K562 (cell line): ENCODE data around the gene MEF2D. TPM values are rescaled to one million over a fixed set of nuclear protein-coding genes. Genes with fewer than 3 reads are reported as not detected.

ENCODE experiments used
- ATF2 ChIP-seq: sonication (generic); formaldehyde crosslinking; IDR thresholded peaks from 2 replicates; pipeline ENCODE4 v1.8.1; 2022; ENCODE audit warnings: missing genetic modification reagents
- CHD7 ChIP-seq: fragments of 200-600 bp; sonication (generic); IDR thresholded peaks from one replicate; pipeline ENCODE4 v1.6.1; 2012; ENCODE audit warnings: mild to moderate bottlenecking, low read depth, low read length, inconsistent platforms
- polyA plus RNA-seq, 8 experiments: library from polyadenylated mRNA; depleted of rRNA in 4 of 8; stranded (reverse) in 5 of 8; unstranded in 3 of 8; fragments of >200 nt; fragmentation: Nextera tagmentation in 2 of 8; fragmentation: Illumina TruSeq in 1 of 8; extraction: Ambion mirVana in 2 of 8; extraction: Trizol in 1 of 8; gene quantifications; 2 replicates each; pipeline versions ENCODE4 v1.2.1 to v1.2.3, GENCODE V29; 2011 to 2014; ENCODE audit warnings: inconsistent platforms in 1 of 8, missing spikeins in 1 of 8
- total RNA-seq, 7 experiments: library from RNA; depleted of rRNA in 6 of 7; stranded (reverse); fragments of >200 nt in 6 of 7; fragmentation: Illumina TruSeq in 2 of 7; extraction: Trizol in 2 of 7; gene quantifications; 2 replicates each; pipeline versions ENCODE4 v1.2.1 to v1.2.3, GENCODE V29; 2011 to 2021; ENCODE audit warnings: low replicate concordance in 1 of 7
- TF ChIP-seq, protein P1 (sequence below), 2 experiments: fragments of 450-650 bp; IDR thresholded peaks; 2 replicates each; pipeline ENCODE4 v1.6.1; 2016; ENCODE audit warnings: mild to moderate bottlenecking in 2 of 2, borderline replicate concordance in 1 of 2, low read depth in 1 of 2, moderate library complexity in 1 of 2

The MEF2D gene
- total and polyA plus RNA-seq, 9 of the 15 experiments (the other 6 are each of a cell fraction or from before 2014, with no cell fraction given), result 0.10 to 19.5 (median 2.6) TPM

GRCh38 chr1:156423422-156424352, 76.9 kb downstream of the MEF2D start (continued):
- TF ChIP-seq, protein P1, sequence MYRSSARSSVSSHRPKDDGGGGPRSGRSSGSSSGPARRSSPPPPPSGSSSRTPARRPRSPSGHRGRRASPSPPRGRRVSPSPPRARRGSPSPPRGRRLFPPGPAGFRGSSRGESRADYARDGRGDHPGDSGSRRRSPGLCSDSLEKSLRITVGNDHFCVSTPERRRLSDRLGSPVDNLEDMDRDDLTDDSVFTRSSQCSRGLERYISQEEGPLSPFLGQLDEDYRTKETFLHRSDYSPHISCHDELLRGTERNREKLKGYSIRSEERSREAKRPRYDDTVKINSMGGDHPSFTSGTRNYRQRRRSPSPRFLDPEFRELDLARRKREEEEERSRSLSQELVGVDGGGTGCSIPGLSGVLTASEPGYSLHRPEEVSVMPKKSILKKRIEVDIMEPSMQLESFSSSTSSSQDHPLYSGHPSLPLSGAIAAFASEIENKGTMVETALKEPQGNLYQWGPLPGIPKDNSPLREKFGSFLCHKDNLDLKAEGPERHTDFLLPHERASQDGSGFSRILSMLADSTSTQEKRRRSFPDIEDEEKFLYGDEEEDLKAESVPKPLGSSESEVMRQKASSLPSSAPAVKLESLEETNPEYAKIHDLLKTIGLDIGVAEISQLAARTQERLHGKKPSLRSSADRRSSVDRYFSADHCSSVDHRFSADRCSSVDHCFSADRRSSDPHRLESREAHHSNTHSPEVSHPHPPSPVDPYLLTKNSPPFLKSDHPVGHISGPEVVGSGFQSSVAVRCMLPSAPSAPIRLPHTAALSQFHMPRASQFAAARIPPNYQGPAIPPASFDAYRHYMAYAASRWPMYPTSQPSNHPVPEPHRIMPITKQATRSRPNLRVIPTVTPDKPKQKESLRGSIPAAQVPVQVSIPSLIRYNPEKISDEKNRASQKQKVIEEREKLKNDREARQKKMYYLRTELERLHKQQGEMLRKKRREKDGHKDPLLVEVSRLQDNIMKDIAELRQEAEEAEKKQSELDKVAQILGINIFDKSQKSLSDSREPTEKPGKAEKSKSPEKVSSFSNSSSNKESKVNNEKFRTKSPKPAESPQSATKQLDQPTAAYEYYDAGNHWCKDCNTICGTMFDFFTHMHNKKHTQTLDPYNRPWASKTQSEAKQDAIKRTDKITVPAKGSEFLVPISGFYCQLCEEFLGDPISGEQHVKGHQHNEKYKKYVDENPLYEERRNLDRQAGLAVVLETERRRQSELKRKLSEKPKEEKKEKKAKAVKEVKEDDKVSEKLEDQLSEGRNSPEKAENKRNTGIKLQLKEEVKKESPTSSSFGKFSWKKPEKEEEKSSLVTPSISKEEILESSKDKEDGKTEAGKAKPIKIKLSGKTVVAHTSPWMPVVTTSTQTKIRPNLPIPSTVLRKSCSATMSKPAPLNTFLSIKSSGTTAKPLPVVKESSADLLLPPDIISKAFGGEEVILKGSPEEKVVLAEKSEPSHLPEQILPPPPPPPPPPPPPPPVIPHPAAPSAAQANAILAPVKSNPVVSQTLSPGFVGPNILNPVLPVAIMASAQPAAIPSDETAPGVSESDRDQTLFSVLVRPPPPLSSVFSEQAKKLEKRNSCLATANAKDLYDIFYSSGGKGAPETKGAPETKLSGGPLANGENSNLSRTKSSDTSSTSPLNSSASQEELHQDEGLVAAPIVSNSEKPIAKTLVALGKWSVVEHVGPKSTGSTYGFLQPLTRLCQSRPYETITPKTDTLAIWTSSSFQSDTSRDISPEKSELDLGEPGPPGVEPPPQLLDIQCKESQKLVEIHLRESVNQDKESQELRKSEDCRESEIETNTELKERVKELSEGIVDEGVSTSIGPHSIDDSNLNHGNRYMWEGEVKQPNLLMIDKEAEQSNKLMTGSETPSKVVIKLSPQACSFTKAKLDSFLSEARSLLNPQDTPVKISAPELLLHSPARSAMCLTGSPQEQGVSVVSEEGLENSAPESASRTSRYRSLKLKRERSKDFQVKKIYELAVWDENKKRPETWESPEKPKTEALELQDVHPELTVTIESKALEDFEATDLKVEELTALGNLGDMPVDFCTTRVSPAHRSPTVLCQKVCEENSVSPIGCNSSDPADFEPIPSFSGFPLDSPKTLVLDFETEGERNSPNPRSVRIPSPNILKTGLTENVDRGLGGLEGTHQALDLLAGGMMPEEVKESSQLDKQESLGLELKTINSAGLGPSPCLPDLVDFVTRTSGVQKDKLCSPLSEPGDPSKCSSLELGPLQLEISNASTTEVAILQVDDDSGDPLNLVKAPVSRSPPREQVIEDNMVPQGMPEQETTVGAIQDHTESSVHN (IDR thresholded peaks at IDR 0.05; ENCODE audit: borderline replicate concordance in 1 of 2, low read depth in 1 of 2), result no peak
- TF ChIP-seq CHD7, result no peak
- TF ChIP-seq ATF2, result no peak
